Measurements from ENCODE around the gene ARHGAP33. TPM values are rescaled to one million over a fixed set of nuclear protein-coding genes. Genes with fewer than 3 reads are reported as not detected.

ARHGAP33 gene
- polyA plus RNA-seq, 2 of the 4 experiments (the other 2 are of a cell fraction): 0.84 to 6.1 TPM

GRCh38 chr19:35744430-35745327 lies 30.7 kb upstream of the ARHGAP33 start (continued):
- TF ChIP-seq ELK1 (IDR thresholded peaks at IDR 0.05; ENCODE audit: low read depth, low read length) (no peak), CBX8 (IDR thresholded peaks at IDR 0.05) (no peak), CTCF (IDR thresholded peaks at IDR 0.05) (peak; percentile 46), HMGXB4 (CRISPR knock-in tag; IDR thresholded peaks at IDR 0.05; ENCODE audit: borderline replicate concordance) (no peak), HEYL (CRISPR knock-in tag; IDR thresholded peaks at IDR 0.05) (no peak), RAD21 (conservative IDR thresholded peaks at IDR 0.05 in 1 of 2, IDR thresholded peaks at IDR 0.05 in 1 of 2) (no peak), ZNF302 (CRISPR knock-in tag; IDR thresholded peaks at IDR 0.05) (no peak), ZC3H11A (IDR thresholded peaks at IDR 0.05) (no peak), KDM5A (IDR thresholded peaks at IDR 0.05) (no peak; the same call in 1 of the 2 replicates), MAX (IDR thresholded peaks at IDR 0.05) (peak; percentile 86), POLR2AphosphoS2 (conservative IDR thresholded peaks at IDR 0.05; ENCODE audit: low read length) (no peak), CHD2 (IDR thresholded peaks at IDR 0.05; ENCODE audit: low read length, partially characterized antibody) (no peak), RFX5 (IDR thresholded peaks at IDR 0.05) (0 out of 2 replicates have a peak, but pooled peaks have one; percentile 36), SMC3 (IDR thresholded peaks at IDR 0.05) (peak; percentile 52; the same call in 2 of the 3 replicates), FOSL2 (IDR thresholded peaks at IDR 0.05) (no peak), FOSL2 (CRISPR knock-in tag; IDR thresholded peaks at IDR 0.05) (peak; percentile 8; the same call in 1 of the 2 replicates), BHLHE40 (IDR thresholded peaks at IDR 0.05; ENCODE audit: low read depth, low read length) (no peak), HOXB13 (CRISPR knock-in tag; IDR thresholded peaks at IDR 0.05; ENCODE audit: low read depth) (no peak), MYC (IDR thresholded peaks at IDR 0.05; ENCODE audit: borderline replicate concordance, low read length) (peak; percentile 70; the same call in 1 of the 2 replicates), REST (IDR thresholded peaks at IDR 0.05) (peak; percentile 29; the same call in 1 of the 2 replicates), ESRRA (IDR thresholded peaks at IDR 0.05; ENCODE audit: borderline replicate concordance, low read length) (no peak), HDAC2 (IDR thresholded peaks at IDR 0.05) (no peak), KDM1A (IDR thresholded peaks at IDR 0.05; ENCODE audit: low read depth) (no peak), NPAS2 (CRISPR knock-in tag; IDR thresholded peaks at IDR 0.05; ENCODE audit: borderline replicate concordance) (no peak), NFE2L2 (conservative IDR thresholded peaks at IDR 0.05; ENCODE audit: low read length) (peak; percentile 16; the same call in 1 of the 2 replicates), MAFK (IDR thresholded peaks at IDR 0.05; ENCODE audit: partially characterized antibody) (no peak), HES2 (IDR thresholded peaks at IDR 0.05) (no peak), CBX2 (IDR thresholded peaks at IDR 0.05; ENCODE audit: borderline replicate concordance, low read depth) (no peak), NR3C1 (IDR thresholded peaks at IDR 0.05) (no peak), CHD4 (IDR thresholded peaks at IDR 0.05; ENCODE audit: borderline replicate concordance) (no peak), RNF2 (IDR thresholded peaks at IDR 0.05; ENCODE audit: borderline replicate concordance, low read depth) (no peak), HOXA7 (CRISPR knock-in tag; IDR thresholded peaks at IDR 0.05) (no peak)

All from A549 (cell line).